ENCODE results near the gene PCGF1. TPM values are rescaled to one million over a fixed set of nuclear protein-coding genes. Genes with fewer than 3 reads are reported as not detected.
A peak's percentile ranks its signal among the peaks of the same experiment; 100 is the strongest.

The PCGF1 gene
- total and polyA plus RNA-seq, 9 of the 15 experiments (the other 6 are each of a cell fraction or from before 2014, with no cell fraction given) = 20.3 to 45.7 (median 29.3) TPM

- TF ChIP-seq ZBTB9 (CRISPR knock-in tag; IDR thresholded peaks at IDR 0.05) (0 out of 2 replicates have a peak, but pooled peaks have one; percentile 39), CBX3 (IDR thresholded peaks at IDR 0.05; ENCODE audit: borderline replicate concordance in 1 of 2, low read length in 2 of 2) (peak in 1 of 2 experiments; percentile 35; a peak in 1 of 3 replicates), FOSL1 (tag; conservative IDR thresholded peaks at IDR 0.05) (no peak), CTCF (IDR thresholded peaks at IDR 0.05 in 2 of 3, conservative IDR thresholded peaks at IDR 0.05 in 1 of 3; ENCODE audit: insufficient read depth in 2 of 3, low read depth in 1 of 3, low read length in 3 of 3) (peak in 1 of 3 experiments; percentile 2; a peak in 1 of 6 replicates), CREB3L1 (IDR thresholded peaks at IDR 0.05; ENCODE audit: borderline replicate concordance, low read depth) (peak; percentile 45; the same call in 1 of the 2 replicates), ESRRA (IDR thresholded peaks at IDR 0.05; ENCODE audit: borderline replicate concordance, low read depth) (peak; percentile 25; the same call in 1 of the 2 replicates), NFRKB (IDR thresholded peaks at IDR 0.05; ENCODE audit: low read depth) (0 out of 2 replicates have a peak, but pooled peaks have one; percentile 34), SNRNP70 (optimal IDR thresholded peaks at IDR 0.05; ENCODE audit: low read depth, low read length) (no peak), E2F6 (IDR thresholded peaks at IDR 0.05; ENCODE audit: borderline replicate concordance in 1 of 2, extremely low read depth in 1 of 2, insufficient read depth in 1 of 2, insufficient read length in 1 of 2, low read depth in 1 of 2, low read length in 1 of 2, poor library complexity in 1 of 2, severe bottlenecking in 1 of 2) (peak; percentile 86 to 98), NRF1 (conservative IDR thresholded peaks at IDR 0.05 in 1 of 2, IDR thresholded peaks at IDR 0.05 in 1 of 2) (peak; percentile 83 to 85; a peak in 3 of 4 replicates), ZNF431 (CRISPR knock-in tag; IDR thresholded peaks at IDR 0.05) (no peak), ETV6 (IDR thresholded peaks at IDR 0.05; ENCODE audit: borderline replicate concordance in 1 of 2, low read depth in 2 of 2, low read length in 1 of 2) (no peak), ETV6 (CRISPR knock-in tag; IDR thresholded peaks at IDR 0.05; ENCODE audit: borderline replicate concordance) (no peak), ZNF263 (CRISPR knock-in tag; IDR thresholded peaks at IDR 0.05; ENCODE audit: borderline replicate concordance) (peak; percentile 90), ZBTB5 (IDR thresholded peaks at IDR 0.05) (no peak)
These were observed 41.7 kb upstream of the PCGF1 start (continued) for GRCh38 chr2:74548900-74549826.

Data from K562 (cell line).